SK-N-SH (cell line): Measurements from ENCODE around the gene SAMD5. TPM values are rescaled to one million over a fixed set of nuclear protein-coding genes. Genes with fewer than 3 reads are reported as not detected.

Experiments
- CTCF ChIA-PET: fragments of 300-600, 350-600 bp; formaldehyde crosslinking; extraction: SDS; loops from one replicate; lab custom pipeline; 2021; lab: Yijun Ruan, JAX
- POLR2A ChIA-PET: fragments of 350-600 bp; sonication (Branson Sonifier 250); formaldehyde crosslinking; extraction: SDS; loops from one replicate; lab custom pipeline; 2020; ENCODE audit warnings: antibody characterized with exemption, inconsistent platforms; lab: Yijun Ruan, JAX
- DNase-seq: peaks from one replicate; pipeline ENCODE4 v3.0.0; 2012
- H2AFZ ChIP-seq: fragments of 200-600 bp; sonication (generic); 2 replicates; pipeline ENCODE4 v1.8.1; 2016; ENCODE audit warnings: antibody characterized with exemption, mild to moderate bottlenecking, low read depth
- H3F3A ChIP-seq: fragments of 200-600 bp; sonication (generic); replicated peaks from 2 replicates; pipeline ENCODE3; 2016; ENCODE audit warnings: antibody characterized with exemption, mild to moderate bottlenecking; ENCODE audit not compliant: insufficient read depth
- H3K27ac ChIP-seq, 2 experiments: fragments of 200-500 bp in 1 of 2; fragments of 200-600 bp in 1 of 2; sonication (Bioruptor generic) in 1 of 2; sonication (generic), shearing (Covaris generic) in 1 of 2; 2 replicates each; pipeline versions ENCODE4 v1.5.1 to v1.6.1; 2014 to 2016; ENCODE audit warnings: low read depth in 2 of 2, inconsistent platforms in 1 of 2, low read length in 1 of 2, mild to moderate bottlenecking in 1 of 2, mixed read lengths in 1 of 2
- H3K27me3 ChIP-seq: fragments of 200-600 bp; sonication (generic), shearing (Covaris generic); 2 replicates; pipeline ENCODE4 v1.6.1; 2016; ENCODE audit warnings: mixed run types; ENCODE audit not compliant: insufficient read depth
- H3K36me3 ChIP-seq, 2 experiments: fragments of 200-500 bp in 1 of 2; fragments of 200-600 bp in 1 of 2; sonication (Bioruptor generic) in 1 of 2; sonication (generic) in 1 of 2; replicated peaks in 1 of 2; 2 replicates each; pipeline versions ENCODE3 to v1.5.1; 2014 to 2016; ENCODE audit warnings: low read length in 1 of 2, mild to moderate bottlenecking in 1 of 2; ENCODE audit not compliant: insufficient read depth in 2 of 2, control insufficient read depth in 1 of 2
- H3K4me1 ChIP-seq, 2 experiments: fragments of 200-500 bp in 1 of 2; fragments of 200-600 bp in 1 of 2; sonication (Bioruptor generic) in 1 of 2; sonication (generic), shearing (Covaris generic) in 1 of 2; 2 replicates each; pipeline versions ENCODE4 v1.5.1 to v1.6.1; 2014 to 2016; ENCODE audit warnings: low read depth in 1 of 2, low read length in 1 of 2, mixed run types in 1 of 2; ENCODE audit not compliant: insufficient read depth in 2 of 2, control insufficient read depth in 1 of 2
- H3K4me2 ChIP-seq: fragments of 200-600 bp; sonication (generic), shearing (Covaris generic); 2 replicates; pipeline ENCODE4 v1.6.1; 2017; ENCODE audit warnings: mixed run types
- H3K4me3 ChIP-seq, 2 experiments: fragments of 200-500 bp in 1 of 2; fragments of 200-600 bp in 1 of 2; sonication (Bioruptor generic) in 1 of 2; sonication (generic), shearing (Covaris generic) in 1 of 2; 2 replicates each; pipeline versions ENCODE4 v1.5.1 to v1.8.1; 2014 to 2016; ENCODE audit warnings: low read depth in 2 of 2, inconsistent platforms in 1 of 2, low read length in 1 of 2, mild to moderate bottlenecking in 1 of 2, mixed read lengths in 1 of 2, moderate library complexity in 1 of 2
- H3K79me2 ChIP-seq: fragments of 200-600 bp; sonication (generic); 2 replicates; pipeline ENCODE4 v1.8.1; 2017; ENCODE audit warnings: mild to moderate bottlenecking; ENCODE audit not compliant: insufficient read depth
- H3K9ac ChIP-seq: fragments of 200-600 bp; sonication (generic); 2 replicates; pipeline ENCODE4 v1.6.1; 2017; ENCODE audit warnings: mixed run types
- H3K9me2 ChIP-seq: fragments of 200-600 bp; sonication (generic); 2 replicates; pipeline ENCODE4 v1.6.1; 2017; ENCODE audit warnings: mixed run types
- H3K9me3 ChIP-seq: fragments of 200-600 bp; sonication (generic); 2 replicates; pipeline ENCODE4 v1.6.1; 2017; ENCODE audit warnings: mixed run types, mild to moderate bottlenecking, moderate library complexity
- H4K20me1 ChIP-seq: fragments of 200-600 bp; sonication (generic); 2 replicates; pipeline ENCODE4 v1.6.1; 2017; ENCODE audit warnings: mild to moderate bottlenecking, mixed run types; ENCODE audit not compliant: insufficient read depth
- CHD2 ChIP-seq: fragments of 150-350 bp; IDR thresholded peaks from 2 replicates; pipeline ENCODE4 v1.6.1; 2018; ENCODE audit warnings: low read length; ENCODE audit not compliant: partially characterized antibody
- CTCF ChIP-seq: fragments of 200-600 bp; sonication (generic); IDR thresholded peaks from 2 replicates; pipeline ENCODE4 v1.6.1; 2017; ENCODE audit warnings: antibody characterized with exemption, mild to moderate bottlenecking, moderate library complexity
- EP300 ChIP-seq, 2 experiments: IDR thresholded peaks; 2 replicates each; pipeline versions ENCODE4 v1.4.0 to v1.6.1; 2012; ENCODE audit warnings: borderline replicate concordance in 1 of 2, low read depth in 1 of 2, low read length in 1 of 2
- EZH2phosphoT487 ChIP-seq: fragments of 200-600 bp; sonication (generic); IDR thresholded peaks from 2 replicates; pipeline ENCODE4 v1.6.1; 2017; ENCODE audit warnings: low read depth, mixed run types, mild to moderate bottlenecking, antibody characterized with exemption, moderate library complexity, borderline replicate concordance
- FOSL2 ChIP-seq: IDR thresholded peaks from 2 replicates; pipeline ENCODE4 v1.4.0; 2012; ENCODE audit warnings: low read depth, mild to moderate bottlenecking, moderate library complexity, borderline replicate concordance
- FOXJ3 ChIP-seq: sonication (generic); formaldehyde crosslinking; IDR thresholded peaks from 2 replicates; pipeline ENCODE4 v1.5.1; 2020; ENCODE audit warnings: mild to moderate bottlenecking, missing genetic modification reagents
- FOXM1 ChIP-seq: IDR thresholded peaks from 2 replicates; pipeline ENCODE4 v1.4.0; 2012; ENCODE audit warnings: low read depth, mild to moderate bottlenecking
- GABPA ChIP-seq: IDR thresholded peaks from 2 replicates; pipeline ENCODE4 v1.4.0; 2012; ENCODE audit warnings: low read depth, mild to moderate bottlenecking
- GATA2 ChIP-seq: sonication (generic); formaldehyde crosslinking; IDR thresholded peaks from 2 replicates; pipeline ENCODE4 v1.5.0; 2020; ENCODE audit warnings: mild to moderate bottlenecking, missing genetic modification reagents
- JUND ChIP-seq: IDR thresholded peaks from 2 replicates; pipeline ENCODE4 v1.4.0; 2012
- MEF2A ChIP-seq: IDR thresholded peaks from 2 replicates; pipeline ENCODE4 v1.4.0; 2012; ENCODE audit warnings: low read depth, borderline replicate concordance
- MXI1 ChIP-seq: IDR thresholded peaks from 2 replicates; pipeline ENCODE4 v1.6.1; 2012; ENCODE audit warnings: mild to moderate bottlenecking, low read depth, low read length, improper control_type of control experiment
- NFIC ChIP-seq: IDR thresholded peaks from 2 replicates; pipeline ENCODE4 v1.4.0; 2012; ENCODE audit warnings: borderline replicate concordance
- NRF1 ChIP-seq: IDR thresholded peaks from 2 replicates; pipeline ENCODE4 v1.6.1; 2012; ENCODE audit warnings: low read depth, mild to moderate bottlenecking, low read length
- POLR2AphosphoS5 ChIP-seq: IDR thresholded peaks from 2 replicates; pipeline ENCODE4 v1.6.1; 2012; ENCODE audit warnings: low read depth, low read length
- RCOR1 ChIP-seq: fragments of 150-350 bp; IDR thresholded peaks from 2 replicates; pipeline ENCODE4 v1.6.1; 2017; ENCODE audit warnings: antibody characterized with exemption, low read length
- RFX5 ChIP-seq: IDR thresholded peaks from 2 replicates; pipeline ENCODE4 v1.6.1; 2012; ENCODE audit warnings: mild to moderate bottlenecking, improper control_type of control experiment, low read length
- SMC3 ChIP-seq: IDR thresholded peaks from 2 replicates; pipeline ENCODE4 v1.6.1; 2012; ENCODE audit warnings: low read depth, low read length, improper control_type of control experiment
- TAF1 ChIP-seq: IDR thresholded peaks from 2 replicates; pipeline ENCODE4 v1.6.1; 2012; ENCODE audit warnings: low read depth, mild to moderate bottlenecking, low read length, moderate library complexity, borderline replicate concordance
- TCF12 ChIP-seq: IDR thresholded peaks from 2 replicates; pipeline ENCODE4 v1.4.0; 2012
- TEAD4 ChIP-seq: IDR thresholded peaks from 2 replicates; pipeline ENCODE4 v1.4.0; 2012; ENCODE audit warnings: mild to moderate bottlenecking, borderline replicate concordance; ENCODE audit not compliant: insufficient read depth
- USF2 ChIP-seq: fragments of 150-350 bp; IDR thresholded peaks from 2 replicates; pipeline ENCODE4 v1.6.1; 2017; ENCODE audit warnings: antibody characterized with exemption, low read length, low read depth, borderline replicate concordance
- YY1 ChIP-seq: IDR thresholded peaks from 2 replicates; pipeline ENCODE4 v1.4.0; 2012; ENCODE audit warnings: low read depth, mild to moderate bottlenecking
- WGBS: methylation state at CpG from one replicate; pipeline ENCODE4 v1.1.6; 2017; ENCODE audit warnings: low lambda C conversion rate; 5-methylcytosine and 5-hydroxymethylcytosine counted together
- polyA plus RNA-seq, 3 experiments: library from polyadenylated mRNA; depleted of rRNA; stranded (reverse); fragments of >200 nt; gene quantifications; 2 replicates each; pipeline ENCODE4 v1.2.3, GENCODE V29; 2012

Gene SAMD5
- polyA plus RNA-seq, 1 of the 3 experiments (the other 2 are of a cell fraction) = not detected

- CTCF ChIA-PET = interaction anchor here (1.1 kb wide), 1 partner anchor 79 kb away, joined by 5 read pairs; no protein-coding TSS in a partner anchor
These were observed 76.8 kb downstream of the SAMD5 start for GRCh38 chr6:147585256-147585655.

GRCh38 chr6:147586044-147586443 is 77.6 kb downstream of the SAMD5 start:
- POLR2A ChIA-PET = no interaction called here
- Histone ChIP-seq H3K4me2 (no peak overlapping the region), H2AFZ (no peak overlapping the region), H3K9me2 (no peaks in the 10 kb centered on the region), H3K36me3 (no peaks in the 10 kb centered on the region), H3K4me1 (no peaks in the 10 kb centered on the region), H3K4me3 (no peak overlapping the region), H3F3A (no peaks in the 10 kb centered on the region), H4K20me1 (no peaks in the 10 kb centered on the region), H3K27ac (no peak overlapping the region), H3K9me3 (no peaks in the 10 kb centered on the region), H3K9ac (no peak overlapping the region), H3K27me3 (no peaks in the 10 kb centered on the region; the same call in 1 of the 2 replicates), H3K79me2 (no peaks in the 10 kb centered on the region)
- CTCF ChIA-PET = interaction anchor here (1.1 kb wide), 1 partner anchor 80 kb away, joined by 5 read pairs; no protein-coding TSS in a partner anchor
- WGBS = 5% methylated on average over 4 of the region's 4 CpGs
- DNase-seq = no peak
- TF ChIP-seq FOXM1 (no peak), TEAD4 (no peak), NRF1 (no peak), TCF12 (no peak), USF2 (no peak), EZH2phosphoT487 (no peak), YY1 (no peak), CTCF (no peak), CHD2 (no peak), NFIC (no peak), JUND (no peak), RCOR1 (no peak), GATA2 (CRISPR knock-in tag) (no peak), GABPA (no peak), FOSL2 (no peak), MXI1 (no peak), FOXJ3 (CRISPR knock-in tag) (no peak), POLR2AphosphoS5 (no peak), SMC3 (no peak)

More at GRCh38 chr6:147585256-147585655, 76.8 kb downstream of the SAMD5 start:
- Histone ChIP-seq H3K4me1 (no peaks in the 10 kb centered on the region), H3F3A (no peaks in the 10 kb centered on the region), H3K9me3 (no peaks in the 10 kb centered on the region), H3K27me3 (no peaks in the 10 kb centered on the region), H3K79me2 (no peaks in the 10 kb centered on the region), H3K27ac (no peak overlapping the region), H3K36me3 (no peaks in the 10 kb centered on the region), H3K4me2 (no peak overlapping the region), H3K4me3 (no peak overlapping the region), H4K20me1 (no peaks in the 10 kb centered on the region), H3K9me2 (no peaks in the 10 kb centered on the region), H3K9ac (no peak overlapping the region), H2AFZ (no peak overlapping the region)
- WGBS = 54% methylated on average over 3 of the region's 3 CpGs
- DNase-seq = no peak
- POLR2A ChIA-PET = no interaction called here
- TF ChIP-seq RFX5 = no peak
- no peak for TF ChIP-seq TAF1
- TF ChIP-seq TCF12 = no peak
- no peak for TF ChIP-seq TEAD4
- no peak for TF ChIP-seq NFIC
- no peak for TF ChIP-seq MEF2A
- no peak; the same call in 1 of the 2 replicates for TF ChIP-seq CTCF
- TF ChIP-seq EP300 (IDR thresholded peaks at IDR 0.05; ENCODE audit: borderline replicate concordance in 1 of 2, low read depth in 1 of 2, low read length in 1 of 2) = no peak
- no peak for TF ChIP-seq FOSL2
- TF ChIP-seq GATA2 (CRISPR knock-in tag) = no peak
